ENCODE data around the gene LPIN1. TPM values are rescaled to one million over a fixed set of nuclear protein-coding genes. Genes with fewer than 3 reads are reported as not detected.
"Not testable (repeated sequence)": the region's sequence is repeated elsewhere in the genome, so short reads cannot be mapped to it uniquely, and the experiment has no call there.

The LPIN1 gene
- total RNA-seq, 1 donor from 2014 or later = 12.1 TPM

GRCh38 chr2:11810237-11810977 is 64.0 kb downstream of the LPIN1 start:
- DNase-seq (ENCODE audit: low read depth) = no peak
- FAIRE-seq = no peak

GRCh38 chr2:11811036-11811654 is 64.7 kb downstream of the LPIN1 start:
- TF ChIP-seq, protein P1, sequence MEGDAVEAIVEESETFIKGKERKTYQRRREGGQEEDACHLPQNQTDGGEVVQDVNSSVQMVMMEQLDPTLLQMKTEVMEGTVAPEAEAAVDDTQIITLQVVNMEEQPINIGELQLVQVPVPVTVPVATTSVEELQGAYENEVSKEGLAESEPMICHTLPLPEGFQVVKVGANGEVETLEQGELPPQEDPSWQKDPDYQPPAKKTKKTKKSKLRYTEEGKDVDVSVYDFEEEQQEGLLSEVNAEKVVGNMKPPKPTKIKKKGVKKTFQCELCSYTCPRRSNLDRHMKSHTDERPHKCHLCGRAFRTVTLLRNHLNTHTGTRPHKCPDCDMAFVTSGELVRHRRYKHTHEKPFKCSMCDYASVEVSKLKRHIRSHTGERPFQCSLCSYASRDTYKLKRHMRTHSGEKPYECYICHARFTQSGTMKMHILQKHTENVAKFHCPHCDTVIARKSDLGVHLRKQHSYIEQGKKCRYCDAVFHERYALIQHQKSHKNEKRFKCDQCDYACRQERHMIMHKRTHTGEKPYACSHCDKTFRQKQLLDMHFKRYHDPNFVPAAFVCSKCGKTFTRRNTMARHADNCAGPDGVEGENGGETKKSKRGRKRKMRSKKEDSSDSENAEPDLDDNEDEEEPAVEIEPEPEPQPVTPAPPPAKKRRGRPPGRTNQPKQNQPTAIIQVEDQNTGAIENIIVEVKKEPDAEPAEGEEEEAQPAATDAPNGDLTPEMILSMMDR (IDR thresholded peaks at IDR 0.05; ENCODE audit: insufficient read depth, low read length, severe bottlenecking) = no peak
- DNase-seq (ENCODE audit: low read depth) = no peak
- FAIRE-seq = no peak
- Histone ChIP-seq H3K4me3 (ENCODE audit: low read depth, low read length) (no peak overlapping the region), H3K36me3 (ENCODE audit: control insufficient read depth, insufficient read depth, low read length) (peaks cover 13% of the 10 kb centered on the region), H3K27me3 (ENCODE audit: control insufficient read depth, insufficient read depth, low read length) (no peaks in the 10 kb centered on the region)

More at GRCh38 chr2:11810237-11810977, 64.0 kb downstream of the LPIN1 start:
- Histone ChIP-seq H3K4me3 (ENCODE audit: low read depth, low read length) (no peak overlapping the region), H3K36me3 (ENCODE audit: control insufficient read depth, insufficient read depth, low read length) (peaks cover 16% of the 10 kb centered on the region), H3K27me3 (ENCODE audit: control insufficient read depth, insufficient read depth, low read length) (no peaks in the 10 kb centered on the region)
- TF ChIP-seq, protein P1 (IDR thresholded peaks at IDR 0.05; ENCODE audit: insufficient read depth, low read length, severe bottlenecking) = no peak

DNA sequence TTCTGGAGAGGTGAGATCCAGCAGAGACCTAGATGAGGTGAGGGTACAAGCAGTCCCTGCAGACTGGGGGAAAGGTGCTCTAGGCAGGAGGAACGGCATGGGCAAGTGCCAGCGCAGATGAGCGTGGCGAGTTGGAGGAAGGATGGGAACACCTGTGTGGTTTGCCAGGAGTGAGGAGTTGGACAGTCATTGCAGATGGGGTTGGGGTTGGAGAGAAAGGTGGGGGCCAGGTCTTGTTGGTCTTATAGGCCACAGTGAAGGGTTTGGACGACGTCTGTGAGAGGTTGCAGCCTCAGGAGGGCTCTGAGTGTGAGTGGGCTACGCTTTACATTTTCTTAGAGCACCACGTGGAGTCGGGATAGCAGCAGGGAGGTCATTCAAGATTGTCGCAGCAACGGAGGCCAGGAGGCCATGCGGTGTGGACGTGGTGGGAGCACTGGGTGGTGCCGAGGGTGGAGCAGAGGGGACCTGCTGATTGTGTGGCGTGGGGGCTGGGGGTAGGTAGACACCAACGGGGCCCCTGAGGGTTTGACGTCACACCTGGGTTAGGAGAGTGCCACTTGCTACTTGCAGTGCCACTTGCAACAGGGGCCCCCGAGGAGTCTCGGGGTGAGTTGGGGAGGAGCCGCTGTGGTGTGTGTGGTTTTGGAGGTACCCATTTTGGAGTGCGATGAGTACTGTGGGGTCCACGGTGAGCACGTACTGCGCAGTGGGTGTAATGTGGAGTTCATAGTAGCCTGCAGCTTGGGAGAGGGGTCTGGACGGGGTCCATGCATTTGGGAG is 66.2 kb downstream of the LPIN1 start:
- no peak for FAIRE-seq
- H3K36me3 ChIP-seq (ENCODE audit: control insufficient read depth, insufficient read depth, low read length) = peaks cover 13% of the 10 kb centered on the region
- TF ChIP-seq, protein P1 (IDR thresholded peaks at IDR 0.05; ENCODE audit: insufficient read depth, low read length, severe bottlenecking) = no peak
- DNase-seq (ENCODE audit: low read depth) = no peak
- no peak overlapping the region for H3K4me3 ChIP-seq (ENCODE audit: low read depth, low read length)
- H3K27me3 ChIP-seq (ENCODE audit: control insufficient read depth, insufficient read depth, low read length) = no peaks in the 10 kb centered on the region

DNA sequence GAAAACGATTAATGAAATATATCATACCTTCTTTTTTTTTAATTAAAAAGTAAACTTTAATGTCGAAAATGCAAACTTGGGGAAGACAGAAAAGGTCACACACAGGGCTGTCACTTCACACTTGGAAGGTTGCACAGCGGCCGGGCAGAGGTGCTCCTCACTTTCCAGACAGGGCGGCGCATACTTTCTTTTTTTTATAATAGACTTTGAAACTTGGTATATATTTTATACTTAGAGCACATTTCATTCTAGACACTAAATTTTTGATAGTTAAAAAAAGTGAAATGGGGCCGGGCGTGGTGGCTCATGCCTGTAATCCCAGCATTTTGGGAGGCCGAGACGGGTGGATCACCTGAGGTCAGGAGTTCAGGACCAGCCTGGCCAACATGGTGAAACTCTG is 66.9 kb downstream of the LPIN1 start:
- FAIRE-seq; H3K4me3 ChIP-seq (ENCODE audit: low read depth, low read length); DNase-seq (ENCODE audit: low read depth); H3K27me3 ChIP-seq (ENCODE audit: control insufficient read depth, insufficient read depth, low read length): not testable (repeated sequence)
- H3K36me3 ChIP-seq (ENCODE audit: control insufficient read depth, insufficient read depth, low read length) = peaks cover 11% of the 10 kb centered on the region

GRCh38 chr2:11813951-11814350 is 67.5 kb downstream of the LPIN1 start:
- no peak overlapping the region for H3K4me3 ChIP-seq (ENCODE audit: low read depth, low read length)
- DNase-seq (ENCODE audit: low read depth) (no peak), FAIRE-seq (no peak)
- no peaks in the 10 kb centered on the region for H3K27me3 ChIP-seq (ENCODE audit: control insufficient read depth, insufficient read depth, low read length)
- H3K36me3 ChIP-seq (ENCODE audit: control insufficient read depth, insufficient read depth, low read length) = peaks cover 11% of the 10 kb centered on the region
- TF ChIP-seq, protein P1 (IDR thresholded peaks at IDR 0.05; ENCODE audit: insufficient read depth, low read length, severe bottlenecking) = no peak

DNA sequence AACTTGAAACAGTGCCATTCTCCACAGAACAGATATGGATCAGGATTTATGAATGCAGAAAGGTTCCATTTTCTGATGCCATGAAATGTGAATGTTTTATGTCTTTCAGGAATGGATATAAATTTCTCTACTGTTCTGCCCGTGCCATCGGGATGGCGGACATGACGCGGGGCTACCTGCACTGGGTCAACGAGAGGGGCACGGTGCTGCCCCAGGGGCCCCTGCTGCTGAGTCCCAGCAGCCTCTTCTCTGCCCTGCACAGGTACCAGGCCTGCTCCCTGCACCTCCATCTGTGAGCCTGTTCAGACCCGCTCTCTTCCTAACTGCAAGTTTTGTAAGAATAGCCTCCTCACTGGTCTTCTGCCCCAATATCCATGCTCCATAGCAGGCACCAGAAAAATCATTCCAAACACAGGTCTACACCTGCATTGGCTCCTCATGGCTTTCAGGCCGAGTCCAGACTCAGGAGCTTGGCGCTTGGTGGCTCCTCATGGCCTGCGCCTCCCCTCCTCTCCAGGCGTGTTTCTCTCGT is 68.6 kb downstream of the LPIN1 start:
- DNase-seq (ENCODE audit: low read depth) = no peak
- TF ChIP-seq, protein P1 (IDR thresholded peaks at IDR 0.05; ENCODE audit: insufficient read depth, low read length, severe bottlenecking) = no peak
- no peak for FAIRE-seq
- H3K36me3 ChIP-seq (ENCODE audit: control insufficient read depth, insufficient read depth, low read length) = peaks cover 11% of the 10 kb centered on the region
- H3K27me3 ChIP-seq (ENCODE audit: control insufficient read depth, insufficient read depth, low read length) = no peaks in the 10 kb centered on the region
- H3K4me3 ChIP-seq (ENCODE audit: low read depth, low read length) = no peak overlapping the region

GRCh38 chr2:11816935-11817334 is 70.5 kb downstream of the LPIN1 start:
- FAIRE-seq; H3K27me3 ChIP-seq (ENCODE audit: control insufficient read depth, insufficient read depth, low read length); H3K4me3 ChIP-seq (ENCODE audit: low read depth, low read length); DNase-seq (ENCODE audit: low read depth): not testable (repeated sequence)
- peaks cover 12% of the 10 kb centered on the region for H3K36me3 ChIP-seq (ENCODE audit: control insufficient read depth, insufficient read depth, low read length)

Measured in bronchial epithelial cell (primary cell).